GM10266 (cell line): ENCODE results near the gene EGFR.
"Not testable (repeated sequence)": the region's sequence is repeated elsewhere in the genome, so short reads cannot be mapped to it uniquely, and the experiment has no call there.

Experiments used
- DNase-seq: peaks from one replicate; pipeline ENCODE4 v3.0.0; 2012; ENCODE audit errors: extremely low spot score
- TF ChIP-seq, protein P1 (sequence below): IDR thresholded peaks from 2 replicates; pipeline ENCODE4 v1.5.1; 2012; ENCODE audit warnings: mild to moderate bottlenecking, low read depth; ENCODE audit not compliant: control insufficient read depth, insufficient read depth; ENCODE audit errors: missing control alignments

Gene EGFR

DNA sequence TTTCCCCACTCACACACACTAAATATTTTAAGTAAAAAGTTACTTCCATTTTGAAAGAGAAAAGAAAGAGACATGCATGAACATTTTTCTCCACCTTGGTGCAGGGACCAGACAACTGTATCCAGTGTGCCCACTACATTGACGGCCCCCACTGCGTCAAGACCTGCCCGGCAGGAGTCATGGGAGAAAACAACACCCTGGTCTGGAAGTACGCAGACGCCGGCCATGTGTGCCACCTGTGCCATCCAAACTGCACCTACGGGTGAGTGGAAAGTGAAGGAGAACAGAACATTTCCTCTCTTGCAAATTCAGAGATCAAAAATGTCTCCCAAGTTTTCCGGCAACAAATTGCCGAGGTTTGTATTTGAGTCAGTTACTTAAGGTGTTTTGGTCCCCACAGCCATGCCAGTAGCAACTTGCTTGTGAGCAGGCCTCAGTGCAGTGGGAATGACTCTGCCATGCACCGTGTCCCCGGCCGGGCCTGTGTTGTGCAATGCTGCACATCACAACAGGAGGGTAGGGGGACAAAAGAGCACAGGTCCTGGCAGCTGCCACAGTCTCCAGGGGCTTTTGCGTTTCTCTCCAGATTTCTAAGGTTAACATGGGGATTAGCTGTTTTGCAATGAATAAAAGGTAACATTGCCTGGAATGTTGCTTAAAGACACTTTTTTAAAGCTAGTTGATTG lies 146.5 kb downstream of the EGFR start:
- TF ChIP-seq, protein P1, sequence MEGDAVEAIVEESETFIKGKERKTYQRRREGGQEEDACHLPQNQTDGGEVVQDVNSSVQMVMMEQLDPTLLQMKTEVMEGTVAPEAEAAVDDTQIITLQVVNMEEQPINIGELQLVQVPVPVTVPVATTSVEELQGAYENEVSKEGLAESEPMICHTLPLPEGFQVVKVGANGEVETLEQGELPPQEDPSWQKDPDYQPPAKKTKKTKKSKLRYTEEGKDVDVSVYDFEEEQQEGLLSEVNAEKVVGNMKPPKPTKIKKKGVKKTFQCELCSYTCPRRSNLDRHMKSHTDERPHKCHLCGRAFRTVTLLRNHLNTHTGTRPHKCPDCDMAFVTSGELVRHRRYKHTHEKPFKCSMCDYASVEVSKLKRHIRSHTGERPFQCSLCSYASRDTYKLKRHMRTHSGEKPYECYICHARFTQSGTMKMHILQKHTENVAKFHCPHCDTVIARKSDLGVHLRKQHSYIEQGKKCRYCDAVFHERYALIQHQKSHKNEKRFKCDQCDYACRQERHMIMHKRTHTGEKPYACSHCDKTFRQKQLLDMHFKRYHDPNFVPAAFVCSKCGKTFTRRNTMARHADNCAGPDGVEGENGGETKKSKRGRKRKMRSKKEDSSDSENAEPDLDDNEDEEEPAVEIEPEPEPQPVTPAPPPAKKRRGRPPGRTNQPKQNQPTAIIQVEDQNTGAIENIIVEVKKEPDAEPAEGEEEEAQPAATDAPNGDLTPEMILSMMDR, result no peak
- no peak for DNase-seq

DNA sequence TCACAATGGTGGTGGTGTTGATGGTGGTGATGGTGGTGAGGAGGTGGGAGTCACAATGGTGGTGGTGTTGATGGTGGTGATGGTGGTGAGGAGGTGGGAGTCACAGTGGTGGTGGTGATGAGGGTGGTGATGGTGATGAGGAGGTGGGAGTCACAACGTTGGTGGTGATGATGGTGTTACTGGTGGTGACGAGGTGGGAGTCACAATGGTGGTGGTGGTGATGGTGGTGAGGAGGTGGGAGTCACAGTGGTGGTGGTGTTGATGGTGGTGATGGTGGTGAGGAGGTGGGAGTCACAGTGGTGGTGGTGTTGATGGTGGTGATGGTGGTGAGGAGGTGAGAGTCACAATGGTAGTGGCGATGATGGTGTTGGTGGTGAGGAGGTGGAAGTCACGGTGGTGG lies 148.5 kb downstream of the EGFR start:
- not testable (repeated sequence) for DNase-seq

DNA sequence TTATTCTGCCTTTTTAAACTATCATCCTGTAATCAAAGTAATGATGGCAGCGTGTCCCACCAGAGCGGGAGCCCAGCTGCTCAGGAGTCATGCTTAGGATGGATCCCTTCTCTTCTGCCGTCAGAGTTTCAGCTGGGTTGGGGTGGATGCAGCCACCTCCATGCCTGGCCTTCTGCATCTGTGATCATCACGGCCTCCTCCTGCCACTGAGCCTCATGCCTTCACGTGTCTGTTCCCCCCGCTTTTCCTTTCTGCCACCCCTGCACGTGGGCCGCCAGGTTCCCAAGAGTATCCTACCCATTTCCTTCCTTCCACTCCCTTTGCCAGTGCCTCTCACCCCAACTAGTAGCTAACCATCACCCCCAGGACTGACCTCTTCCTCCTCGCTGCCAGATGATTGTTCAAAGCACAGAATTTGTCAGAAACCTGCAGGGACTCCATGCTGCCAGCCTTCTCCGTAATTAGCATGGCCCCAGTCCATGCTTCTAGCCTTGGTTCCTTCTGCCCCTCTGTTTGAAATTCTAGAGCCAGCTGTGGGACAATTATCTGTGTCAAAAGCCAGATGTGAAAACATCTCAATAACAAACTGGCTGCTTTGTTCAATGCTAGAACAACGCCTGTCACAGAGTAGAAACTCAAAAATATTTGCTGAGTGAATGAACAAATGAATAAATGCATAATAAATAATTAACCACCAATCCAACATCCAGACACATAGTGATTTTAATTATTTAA lies 151.7 kb downstream of the EGFR start:
- DNase-seq, result no peak
- TF ChIP-seq, protein P1, result no peak

DNA sequence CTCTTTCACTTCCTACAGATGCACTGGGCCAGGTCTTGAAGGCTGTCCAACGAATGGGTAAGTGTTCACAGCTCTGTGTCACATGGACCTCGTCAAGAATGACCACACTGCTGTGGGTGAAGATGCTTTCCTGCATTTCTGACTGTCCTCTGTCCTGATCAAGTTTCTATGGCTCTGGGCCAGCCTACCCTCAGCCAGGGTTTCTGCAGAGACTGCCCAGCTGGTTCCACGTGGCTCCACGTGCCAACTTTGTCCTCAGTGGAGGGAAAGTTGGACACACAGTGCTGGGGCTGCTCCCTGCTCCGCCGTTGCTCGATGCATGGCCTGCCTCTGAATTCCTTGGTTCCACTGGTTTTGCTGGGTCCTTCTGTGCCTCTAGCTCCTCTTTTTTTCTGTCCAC lies 152.3 kb downstream of the EGFR start:
- TF ChIP-seq, protein P1, result no peak

DNA sequence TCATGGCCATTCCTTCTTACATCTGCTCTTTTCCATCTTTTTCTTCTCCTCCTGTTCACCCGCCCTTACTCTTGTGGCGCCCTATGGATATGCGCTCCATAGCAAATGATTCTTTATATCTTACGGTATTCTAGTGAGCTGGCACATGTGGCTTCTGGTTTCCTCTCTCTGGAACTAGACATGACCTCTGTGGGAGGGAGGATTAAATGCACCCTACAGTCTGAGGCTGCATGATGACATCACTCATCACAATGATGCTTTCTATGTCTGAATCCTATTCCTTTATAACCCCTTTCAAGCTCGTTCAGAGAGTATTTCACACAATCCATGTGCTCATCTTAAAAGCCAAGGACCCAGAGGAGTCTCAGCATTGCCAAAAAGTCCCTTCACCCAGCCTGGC lies 153.3 kb downstream of the EGFR start:
- TF ChIP-seq, protein P1, result no peak
- DNase-seq, result no peak

More for the DNA sequence above, 152.3 kb downstream of the EGFR start:
- DNase-seq, result no peak

DNA sequence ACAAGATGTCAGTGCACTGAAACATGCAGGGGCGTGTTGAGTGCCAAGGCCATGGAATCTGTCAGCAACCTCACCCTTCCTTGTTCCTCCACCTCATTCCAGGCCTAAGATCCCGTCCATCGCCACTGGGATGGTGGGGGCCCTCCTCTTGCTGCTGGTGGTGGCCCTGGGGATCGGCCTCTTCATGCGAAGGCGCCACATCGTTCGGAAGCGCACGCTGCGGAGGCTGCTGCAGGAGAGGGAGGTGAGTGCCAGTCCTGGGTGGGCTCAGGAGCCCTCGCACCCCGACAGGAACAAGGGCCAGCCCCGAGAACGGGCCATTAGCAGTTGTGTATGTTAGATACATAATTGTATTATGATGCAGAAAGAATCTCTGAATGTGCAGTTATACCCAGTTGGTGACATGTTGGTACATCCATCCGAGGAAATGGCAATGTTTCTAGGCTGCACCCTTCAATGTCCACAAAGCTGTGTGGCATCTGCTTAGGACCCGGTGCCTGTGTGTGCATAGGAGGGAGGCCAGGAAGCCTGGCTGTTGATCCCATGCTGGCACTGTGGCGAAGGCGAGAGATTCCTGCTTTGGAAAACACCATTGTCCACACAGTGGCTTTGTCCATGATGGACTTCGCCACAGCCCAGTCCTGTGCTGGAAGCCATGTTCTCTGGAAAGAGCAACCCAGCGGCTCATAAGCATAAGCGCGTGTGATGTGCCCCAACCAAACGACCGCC lies 154.2 kb downstream of the EGFR start:
- DNase-seq, result no peak
- TF ChIP-seq, protein P1, result no peak

DNA sequence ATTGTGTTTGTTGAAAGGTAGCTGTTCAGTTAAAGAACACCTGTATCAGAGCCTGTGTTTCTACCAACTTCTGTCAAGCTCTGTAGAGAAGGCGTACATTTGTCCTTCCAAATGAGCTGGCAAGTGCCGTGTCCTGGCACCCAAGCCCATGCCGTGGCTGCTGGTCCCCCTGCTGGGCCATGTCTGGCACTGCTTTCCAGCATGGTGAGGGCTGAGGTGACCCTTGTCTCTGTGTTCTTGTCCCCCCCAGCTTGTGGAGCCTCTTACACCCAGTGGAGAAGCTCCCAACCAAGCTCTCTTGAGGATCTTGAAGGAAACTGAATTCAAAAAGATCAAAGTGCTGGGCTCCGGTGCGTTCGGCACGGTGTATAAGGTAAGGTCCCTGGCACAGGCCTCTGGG lies 154.9 kb downstream of the EGFR start:
- TF ChIP-seq, protein P1, result no peak
- no peak for DNase-seq
